ENCODE measurements around the gene CHTF8.
A peak's percentile ranks its signal among the peaks of the same experiment; 100 is the strongest.

CHTF8 gene

DNA sequence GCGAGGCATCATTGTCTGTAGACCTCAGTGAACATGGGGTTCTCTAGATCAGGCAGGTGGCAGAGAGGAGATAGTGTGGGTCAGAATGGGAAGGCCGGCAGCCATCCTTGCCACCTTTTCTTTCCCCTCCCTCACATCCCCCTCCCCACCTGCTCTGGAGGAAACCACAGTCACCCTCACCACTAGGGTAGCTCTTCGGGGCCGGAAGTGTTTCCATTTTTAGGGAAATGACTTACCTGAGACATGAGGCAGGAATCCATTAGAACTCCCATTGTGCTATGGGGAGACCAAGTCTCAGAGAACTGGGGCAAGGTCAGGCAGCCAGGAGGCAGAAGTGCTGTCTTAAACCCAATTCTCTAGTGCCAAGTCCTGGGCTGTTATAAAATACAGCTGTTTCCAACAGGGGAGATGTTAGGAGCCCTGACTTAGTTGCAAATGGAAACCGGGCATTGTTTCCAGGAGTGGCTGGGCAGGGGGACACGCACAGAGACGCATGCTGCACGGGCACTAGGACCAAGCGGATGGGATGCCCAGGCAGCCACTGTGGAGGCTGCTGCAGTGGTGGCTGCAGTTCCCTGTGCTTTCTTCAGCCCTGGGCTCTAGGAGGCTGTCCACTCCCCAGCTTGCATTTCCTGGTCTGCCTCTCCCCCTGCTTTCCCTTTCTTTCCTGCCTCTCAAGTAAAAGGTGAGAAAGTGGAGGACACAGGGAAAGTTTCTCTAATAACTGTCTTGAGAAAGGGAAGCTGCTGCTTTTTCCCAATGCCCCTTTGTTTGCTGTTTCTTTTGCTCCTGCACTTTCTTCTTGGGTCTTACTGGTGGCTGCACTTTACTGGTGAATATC, 24.1 kb downstream of the CHTF8 start:
- TF ChIP-seq POU2F2 (IDR thresholded peaks at IDR 0.05; ENCODE audit: low read depth, low read length): no peak
- no peak for TF ChIP-seq PAX5 (IDR thresholded peaks at IDR 0.05; ENCODE audit: insufficient read depth, low read length, severe bottlenecking)
- no peak for TF ChIP-seq POLR2A (IDR thresholded peaks at IDR 0.05; ENCODE audit: low read depth, low read length)
- no peak for TF ChIP-seq TAF1 (IDR thresholded peaks at IDR 0.05; ENCODE audit: low read depth, low read length)
- no peak for TF ChIP-seq POLR2AphosphoS5 (IDR thresholded peaks at IDR 0.05; ENCODE audit: low read depth, low read length)
- no peak for TF ChIP-seq SPI1 (IDR thresholded peaks at IDR 0.05; ENCODE audit: low read depth, low read length)
- peak; percentile 43 for FAIRE-seq
- DNase-seq (ENCODE audit: insufficient read length, low spot score): no peak

DNA sequence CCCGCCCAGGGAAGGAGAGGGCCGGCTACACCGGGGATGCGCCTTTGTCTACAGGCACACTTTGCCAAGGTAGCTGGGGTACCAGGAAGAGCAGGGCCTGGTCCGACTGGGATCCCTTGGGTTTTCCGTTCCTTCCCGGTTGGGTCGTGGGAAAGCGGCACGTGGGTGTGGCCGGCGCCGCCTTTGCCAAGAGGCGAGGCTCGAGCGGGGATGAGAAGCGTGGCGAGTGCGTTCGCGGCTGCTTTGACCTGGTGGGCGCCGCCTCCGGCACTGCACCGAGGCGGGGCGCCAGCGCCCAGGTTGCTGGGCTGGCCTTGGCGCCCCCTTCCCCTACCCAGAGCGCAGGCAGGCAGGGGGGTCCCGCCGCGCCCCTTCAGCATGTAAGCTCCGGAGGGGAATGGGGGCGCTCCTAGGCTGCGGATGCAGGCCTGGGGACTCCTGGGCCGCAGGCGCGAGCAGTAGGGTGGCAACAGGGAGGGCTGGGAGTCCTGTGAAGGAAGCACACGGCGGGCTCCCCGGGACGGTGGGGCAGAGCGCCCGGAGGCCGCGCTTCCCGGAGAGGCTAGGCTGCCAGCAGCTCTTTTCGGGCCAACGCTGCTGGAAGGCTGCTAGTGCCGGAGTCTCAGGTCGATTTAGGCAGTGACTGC, 24.9 kb downstream of the CHTF8 start:
- TF ChIP-seq TAF1 (IDR thresholded peaks at IDR 0.05; ENCODE audit: low read depth, low read length) (no peak), POU2F2 (IDR thresholded peaks at IDR 0.05; ENCODE audit: low read depth, low read length) (no peak), POLR2A (IDR thresholded peaks at IDR 0.05; ENCODE audit: low read depth, low read length) (no peak), SPI1 (IDR thresholded peaks at IDR 0.05; ENCODE audit: low read depth, low read length) (no peak), POLR2AphosphoS5 (IDR thresholded peaks at IDR 0.05; ENCODE audit: low read depth, low read length) (no peak), PAX5 (IDR thresholded peaks at IDR 0.05; ENCODE audit: insufficient read depth, low read length, severe bottlenecking) (no peak)
- DNase-seq (ENCODE audit: insufficient read length, low spot score) (peak; percentile 26), FAIRE-seq (peak; percentile 41)

DNA sequence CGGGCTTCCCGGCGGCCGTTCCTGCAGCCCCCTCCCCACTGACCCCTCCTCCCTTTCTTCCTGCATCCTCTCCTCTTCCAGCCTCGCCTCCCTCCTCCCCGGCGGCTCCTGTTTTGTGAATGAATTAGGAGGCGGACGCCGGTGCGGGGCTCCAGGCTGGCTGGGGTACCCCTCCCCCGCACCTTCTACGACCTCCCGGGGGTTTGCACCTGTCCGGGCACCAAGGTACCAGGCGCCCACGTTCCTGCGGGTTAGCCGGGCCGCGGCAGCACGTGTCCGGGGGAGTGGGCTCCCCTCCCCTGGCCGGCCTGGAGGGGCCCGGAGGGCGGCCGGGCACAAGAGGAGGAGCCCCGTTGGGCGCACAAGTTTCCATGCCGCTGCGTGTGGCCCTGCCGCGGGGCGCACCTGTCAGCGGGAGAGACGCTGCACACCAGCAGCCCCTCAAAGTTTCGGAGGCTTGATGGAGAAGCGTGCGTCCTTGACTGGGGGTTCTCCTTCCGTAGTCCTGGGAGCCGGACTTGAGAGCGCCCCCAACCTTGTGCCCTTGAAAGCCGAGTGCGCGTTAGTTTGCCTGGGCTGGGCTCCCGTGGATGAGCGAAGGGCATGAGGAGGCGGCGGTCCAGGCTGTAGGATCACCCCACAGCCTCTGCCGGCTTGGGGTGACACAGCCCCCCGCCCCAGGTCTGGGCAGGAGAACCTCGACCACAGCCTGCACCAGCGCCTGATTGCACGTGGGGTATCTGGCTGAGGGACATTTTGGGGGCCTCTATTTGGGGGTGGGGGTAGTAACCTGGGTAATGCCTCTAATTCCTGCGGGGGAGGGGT, 25.7 kb downstream of the CHTF8 start:
- FAIRE-seq (no peak), DNase-seq (ENCODE audit: insufficient read length, low spot score) (peak; percentile 46)
- no peak for TF ChIP-seq POU2F2 (IDR thresholded peaks at IDR 0.05; ENCODE audit: low read depth, low read length)
- TF ChIP-seq SPI1 (IDR thresholded peaks at IDR 0.05; ENCODE audit: low read depth, low read length): no peak
- no peak for TF ChIP-seq PAX5 (IDR thresholded peaks at IDR 0.05; ENCODE audit: insufficient read depth, low read length, severe bottlenecking)
- no peak for TF ChIP-seq POLR2A (IDR thresholded peaks at IDR 0.05; ENCODE audit: low read depth, low read length)
- no peak for TF ChIP-seq POLR2AphosphoS5 (IDR thresholded peaks at IDR 0.05; ENCODE audit: low read depth, low read length)
- no peak for TF ChIP-seq TAF1 (IDR thresholded peaks at IDR 0.05; ENCODE audit: low read depth, low read length)

DNA sequence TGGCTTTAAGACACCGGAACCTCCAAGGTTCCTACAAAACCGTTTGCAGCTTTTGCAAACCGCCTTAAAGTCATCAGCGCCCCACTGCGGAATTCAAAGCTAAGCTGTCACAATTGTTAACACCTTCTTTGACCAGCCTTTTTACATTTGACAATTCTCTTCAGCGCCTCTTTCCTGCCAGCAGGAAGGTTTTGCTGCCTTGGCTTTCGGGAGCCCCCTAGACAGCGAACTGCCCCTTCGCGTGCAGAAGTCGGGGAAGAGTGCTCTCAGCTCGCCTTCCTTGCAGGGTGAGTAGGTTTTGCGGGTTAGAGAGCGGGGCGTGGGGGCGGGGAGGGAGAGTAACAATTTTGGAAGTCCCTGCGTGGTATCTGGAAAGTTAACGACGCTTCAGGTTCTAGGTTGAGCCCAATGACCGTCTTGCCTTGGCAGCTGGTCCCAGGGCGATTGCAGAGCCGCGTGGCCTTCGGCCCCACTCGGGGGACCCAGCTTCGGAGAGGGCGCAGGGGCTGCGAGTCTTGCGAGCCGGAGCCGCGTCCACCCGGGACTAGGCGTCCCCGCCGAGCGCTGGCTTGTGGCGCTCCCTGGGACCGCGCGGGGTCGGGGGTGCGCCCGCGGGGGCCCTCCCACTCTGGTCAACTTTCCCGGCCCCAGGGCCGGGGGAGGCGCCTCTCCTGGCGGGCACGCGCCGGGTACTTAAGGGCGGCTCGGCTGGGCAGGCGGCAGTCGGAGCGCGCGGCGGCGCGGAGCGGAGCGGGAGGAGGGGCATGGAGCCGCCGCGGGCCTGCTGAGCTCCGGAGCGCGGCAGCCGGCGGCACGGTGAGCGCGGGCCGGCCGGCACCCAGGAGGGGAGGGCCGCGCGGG, 26.7 kb downstream of the CHTF8 start, which contains the start of gene HAS3:
Gene HAS3, plus strand, starts transcription at position 153 of the 861 bp plus-strand sequence. CDS start 3,743 bp downstream, outside the sequence.
- TF ChIP-seq POU2F2 (IDR thresholded peaks at IDR 0.05; ENCODE audit: low read depth, low read length) (no peak), POLR2AphosphoS5 (IDR thresholded peaks at IDR 0.05; ENCODE audit: low read depth, low read length) (no peak), SPI1 (IDR thresholded peaks at IDR 0.05; ENCODE audit: low read depth, low read length) (no peak), PAX5 (IDR thresholded peaks at IDR 0.05; ENCODE audit: insufficient read depth, low read length, severe bottlenecking) (no peak), POLR2A (IDR thresholded peaks at IDR 0.05; ENCODE audit: low read depth, low read length) (no peak), TAF1 (IDR thresholded peaks at IDR 0.05; ENCODE audit: low read depth, low read length) (no peak)
- FAIRE-seq (peak; percentile 67), DNase-seq (ENCODE audit: insufficient read length, low spot score) (peak; percentile 75)

DNA sequence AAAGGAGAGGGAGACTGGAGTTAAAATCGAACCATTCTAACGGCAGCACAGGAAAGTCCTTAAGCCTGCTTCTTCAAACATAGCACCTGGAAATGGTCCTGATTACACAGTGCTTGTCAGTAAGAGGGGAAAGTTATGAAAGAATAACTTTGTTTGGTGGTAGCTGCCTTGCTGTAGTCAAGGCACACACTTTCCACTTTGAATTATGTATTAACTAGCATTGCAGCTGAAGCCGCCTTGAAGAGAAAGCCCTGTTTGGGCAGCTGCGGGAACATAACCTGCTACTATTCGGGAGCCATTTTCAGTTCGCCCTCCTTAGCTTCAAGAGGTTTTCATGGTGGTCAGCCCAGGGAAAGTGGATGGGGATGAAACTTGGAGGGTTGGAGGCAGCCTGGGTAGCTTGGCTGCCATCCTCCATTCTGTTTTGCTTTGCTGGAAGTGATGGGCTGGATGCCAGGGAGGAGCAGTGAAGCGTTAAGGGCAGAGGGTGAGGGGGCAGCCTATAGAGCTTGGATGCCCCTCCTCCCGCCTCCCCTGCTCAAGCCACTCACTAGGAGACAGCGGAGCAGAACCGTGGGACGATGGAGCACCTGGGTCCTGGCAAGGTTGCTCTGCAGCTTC, 32.2 kb downstream of the CHTF8 start:
- TF ChIP-seq TAF1 (IDR thresholded peaks at IDR 0.05; ENCODE audit: low read depth, low read length) (no peak), POLR2AphosphoS5 (IDR thresholded peaks at IDR 0.05; ENCODE audit: low read depth, low read length) (no peak), PAX5 (IDR thresholded peaks at IDR 0.05; ENCODE audit: insufficient read depth, low read length, severe bottlenecking) (no peak), SPI1 (IDR thresholded peaks at IDR 0.05; ENCODE audit: low read depth, low read length) (no peak), POLR2A (IDR thresholded peaks at IDR 0.05; ENCODE audit: low read depth, low read length) (no peak), POU2F2 (IDR thresholded peaks at IDR 0.05; ENCODE audit: low read depth, low read length) (no peak)
- DNase-seq (ENCODE audit: insufficient read length, low spot score) (no peak), FAIRE-seq (no peak)

DNA sequence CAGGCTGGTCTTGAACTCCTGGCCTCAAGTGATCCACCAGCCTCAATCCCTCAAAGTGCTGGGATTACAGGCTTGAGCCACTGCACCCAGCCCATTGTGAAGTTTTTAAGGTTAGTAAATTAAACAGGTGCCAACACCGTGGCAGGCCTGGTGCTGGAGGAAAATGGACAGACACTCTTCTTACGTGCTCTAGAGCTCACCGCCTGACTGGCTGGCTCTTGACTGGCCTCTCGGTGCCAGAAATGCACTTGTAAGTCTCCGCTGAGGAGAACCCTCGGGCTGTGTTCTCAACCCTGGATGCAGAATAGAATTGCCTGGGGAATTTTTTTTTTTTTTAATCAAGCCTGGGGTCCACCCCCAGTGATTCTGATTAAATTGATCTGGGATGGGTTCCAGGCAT, 37.2 kb downstream of the CHTF8 start:
- no peak for DNase-seq (ENCODE audit: insufficient read length, low spot score)

DNA sequence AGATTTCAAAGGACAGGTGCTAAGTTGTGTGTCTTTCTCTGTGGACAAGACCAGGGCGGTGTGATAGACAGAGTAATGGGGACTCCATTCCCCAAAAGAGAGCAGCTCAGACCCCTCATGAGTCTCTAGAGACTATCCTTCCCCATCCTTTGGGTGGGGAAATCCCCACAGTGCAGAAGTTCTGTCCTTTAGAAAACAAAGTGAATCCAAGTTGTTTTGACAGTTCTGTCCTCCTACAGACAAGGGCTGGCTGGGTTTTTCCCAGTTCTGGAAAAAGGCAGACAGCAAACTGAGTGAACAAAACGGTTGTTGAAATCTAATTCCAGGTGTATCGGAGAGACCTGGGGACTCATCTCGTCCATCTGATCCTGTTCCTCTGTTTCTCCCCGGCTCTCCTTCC, 37.9 kb downstream of the CHTF8 start:
- TF ChIP-seq POLR2A (IDR thresholded peaks at IDR 0.05; ENCODE audit: low read depth, low read length) (no peak), POLR2AphosphoS5 (IDR thresholded peaks at IDR 0.05; ENCODE audit: low read depth, low read length) (no peak), SPI1 (IDR thresholded peaks at IDR 0.05; ENCODE audit: low read depth, low read length) (no peak), PAX5 (IDR thresholded peaks at IDR 0.05; ENCODE audit: insufficient read depth, low read length, severe bottlenecking) (no peak), TAF1 (IDR thresholded peaks at IDR 0.05; ENCODE audit: low read depth, low read length) (no peak), POU2F2 (IDR thresholded peaks at IDR 0.05; ENCODE audit: low read depth, low read length) (no peak)
- no peak for FAIRE-seq
- DNase-seq (ENCODE audit: insufficient read length, low spot score): no peak

More for the DNA sequence above, 37.2 kb downstream of the CHTF8 start:
- no peak for FAIRE-seq
- no peak for TF ChIP-seq POU2F2 (IDR thresholded peaks at IDR 0.05; ENCODE audit: low read depth, low read length)
- TF ChIP-seq POLR2AphosphoS5 (IDR thresholded peaks at IDR 0.05; ENCODE audit: low read depth, low read length): no peak
- no peak for TF ChIP-seq PAX5 (IDR thresholded peaks at IDR 0.05; ENCODE audit: insufficient read depth, low read length, severe bottlenecking)
- TF ChIP-seq TAF1 (IDR thresholded peaks at IDR 0.05; ENCODE audit: low read depth, low read length): no peak
- TF ChIP-seq SPI1 (IDR thresholded peaks at IDR 0.05; ENCODE audit: low read depth, low read length): no peak
- TF ChIP-seq POLR2A (IDR thresholded peaks at IDR 0.05; ENCODE audit: low read depth, low read length): no peak
